ENCODE measurements around the gene MAP1B. TPM values are rescaled to one million over a fixed set of nuclear protein-coding genes. Genes with fewer than 3 reads are reported as not detected.

MAP1B gene
- total RNA-seq, 1 experiment from 2014 or later, result 45.2 TPM

GRCh38 chr5:72255670-72256069 is 148.4 kb downstream of the MAP1B start:
- no peak for DNase-seq
- Histone ChIP-seq H3K4me3 (no peak overlapping the region), H3K9me3 (no peaks in the 10 kb centered on the region), H3K27me3 (no peaks in the 10 kb centered on the region), H3K36me3 (peaks cover 52% of the 10 kb centered on the region)

GRCh38 chr5:72256536-72256935 is 149.3 kb downstream of the MAP1B start:
- Histone ChIP-seq H3K4me3 (no peak overlapping the region), H3K36me3 (peaks cover 48% of the 10 kb centered on the region), H3K9me3 (no peaks in the 10 kb centered on the region), H3K27me3 (no peaks in the 10 kb centered on the region)
- no peak for DNase-seq

Other genes with a start within 250 kb of the MAP1B start
- gene MRPS27, start 212.8 kb downstream of the MAP1B start, total RNA-seq (2014; rRNA removed; shearing (Covaris generic); ENCODE audit: low replicate concordance), result 102 and 121 TPM in 2 replicates
- 16.4 and 27.6 TPM in 2 replicates for gene PTCD2, start 212.9 kb downstream of the MAP1B start, total RNA-seq (2014; rRNA removed; shearing (Covaris generic); ENCODE audit: low replicate concordance)